Kidney (tissue), 14 donors: ENCODE measurements around the gene SLC18A3. TPM values are rescaled to one million over a fixed set of nuclear protein-coding genes. Genes with fewer than 3 reads are reported as not detected.

Experiments
- DNase-seq, 5 donors: peaks; one replicate each; pipeline ENCODE4 v3.0.0-alpha.2; 2013 to 2020
- FAIRE-seq: peaks from 2 replicates; lab custom pipeline; 2012; peaks lifted over from hg19 to GRCh38; lab: Jason Lieb, UNC
- H3K27ac ChIP-seq, 2 donors: one replicate each; pipeline ENCODE4 v1.7.0; 2013; ENCODE audit warnings: low read depth in 2 of 2, low read length in 2 of 2, inconsistent platforms in 1 of 2
- H3K27me3 ChIP-seq: one replicate; pipeline ENCODE4 v1.7.1; 2013; ENCODE audit warnings: low read length, inconsistent platforms; ENCODE audit not compliant: control insufficient read depth, insufficient read depth
- H3K36me3 ChIP-seq, 3 donors: one replicate each; pipeline versions ENCODE4 v1.7.0 to v1.7.1; 2013; ENCODE audit warnings: low read length in 3 of 3, control low read depth in 1 of 3, inconsistent platforms in 1 of 3; ENCODE audit not compliant: insufficient read depth in 3 of 3, control insufficient read depth in 2 of 3
- H3K4me1 ChIP-seq, 3 donors: one replicate each; pipeline versions ENCODE4 v1.7.0 to v1.7.1; 2013; ENCODE audit warnings: low read length in 3 of 3, inconsistent platforms in 1 of 3, low read depth in 1 of 3; ENCODE audit not compliant: control insufficient read depth in 2 of 3, insufficient read depth in 2 of 3
- H3K4me3 ChIP-seq, 3 donors: one replicate each; pipeline versions ENCODE4 v1.7.0 to v1.8.1; 2013; ENCODE audit warnings: low read length in 3 of 3, control low read depth in 1 of 3, inconsistent platforms in 1 of 3
- H3K9ac ChIP-seq, 3 donors: one replicate each; pipeline versions ENCODE4 v1.7.0 to v1.7.1; 2013; ENCODE audit warnings: low read length in 3 of 3, control low read depth in 1 of 3, inconsistent platforms in 1 of 3
- H3K9me3 ChIP-seq, 3 donors: one replicate each; pipeline versions ENCODE4 v1.7.0 to v1.7.1; 2013; ENCODE audit warnings: low read length in 3 of 3, control low read depth in 1 of 3, inconsistent platforms in 1 of 3; ENCODE audit not compliant: control insufficient read depth in 2 of 3, insufficient read depth in 1 of 3
- CTCF ChIP-seq: IDR thresholded peaks from 3 replicates; pipeline ENCODE4 v1.5.1; 2012; ENCODE audit warnings: mild to moderate bottlenecking, moderate library complexity, borderline replicate concordance; ENCODE audit not compliant: insufficient read depth; ENCODE audit errors: extremely low read depth
- intact Hi-C: fragments of 100-400 bp; cut with DNase I; formaldehyde crosslinking; loops from one replicate; pipeline ENCODE4 v1.11.1; 2022
- polyA plus RNA-seq: library from polyadenylated mRNA; stranded (reverse); fragments of 350-450 nt; fragmentation: Illumina TruSeq; extraction: RNeasy Lipid Tissue Mini Kit (QIAGEN cat#74804); gene quantifications from one replicate; pipeline ENCODE4 v1.2.3, GENCODE V29; 2014; ENCODE audit warnings: low read depth, low replicate concordance; ENCODE audit not compliant: insufficient read depth
- total RNA-seq: library from RNA; stranded (reverse); fragmentation: NEBNext Ultra II Directional; extraction: Animal tissue kit (Norgen Biotek cat#: 25700); gene quantifications from one replicate; pipeline ENCODE4 v1.2.1, GENCODE V29; 2021
- donor health status: control.
- donor health status: control.
- donor health status: control.
- donor health status: control.
- donor health status: control.
- donor health status: DM: yes; HTN: yes; CAD: no.
- donor health status: Normal renal cell carcinoma (clear cell type).

SLC18A3 gene
- total and polyA plus RNA-seq, 2 donors from 2014 or later = not detected

GRCh38 chr10:49620841-49621378 lies 10.8 kb downstream of the SLC18A3 start:
- Histone ChIP-seq H3K9ac (no peak overlapping the region), H3K27ac (no peak overlapping the region), H3K36me3 (no peaks in the 10 kb centered on the region), H3K4me1 (no peaks in the 10 kb centered on the region), H3K27me3 (peaks cover 3% of the 10 kb centered on the region), H3K4me3 (no peak overlapping the region), H3K9me3 (no peaks in the 10 kb centered on the region)
- no peak for TF ChIP-seq CTCF
- intact Hi-C loops = no loop called here
- FAIRE-seq (no peak), DNase-seq (peak in 1 of 5 donors; percentile 16)

GRCh38 chr10:49621561-49621960 lies 11.5 kb downstream of the SLC18A3 start:
- TF ChIP-seq CTCF = no peak
- no peak overlapping the region for H3K4me3 ChIP-seq
- no peaks in the 10 kb centered on the region for H3K9me3 ChIP-seq
- H3K9ac ChIP-seq = no peak overlapping the region
- H3K27ac ChIP-seq = no peak overlapping the region
- H3K27me3 ChIP-seq = no peaks in the 10 kb centered on the region
- FAIRE-seq (no peak), DNase-seq (peak in 1 of 5 donors; percentile 13)
- no peaks in the 10 kb centered on the region for H3K4me1 ChIP-seq
- no peaks in the 10 kb centered on the region for H3K36me3 ChIP-seq
- intact Hi-C loops = no loop called here

GRCh38 chr10:49622426-49623425 lies 12.6 kb downstream of the SLC18A3 start:
- Histone ChIP-seq H3K4me3 (no peak overlapping the region), H3K4me1 (no peaks in the 10 kb centered on the region), H3K27me3 (no peaks in the 10 kb centered on the region), H3K36me3 (no peaks in the 10 kb centered on the region), H3K9ac (no peak overlapping the region), H3K27ac (no peak overlapping the region), H3K9me3 (no peaks in the 10 kb centered on the region)
- no peak for TF ChIP-seq CTCF
- intact Hi-C loops = no loop called here
- DNase-seq (peak in 1 of 5 donors; percentile 6), FAIRE-seq (no peak)
